PC-3 (cell line): ENCODE measurements around the gene CSTPP1.

Experiments used
- EZH2 ChIP-seq: fragments of 300-600 bp; sonication (generic); IDR thresholded peaks from one replicate; pipeline ENCODE4 v1.6.1; 2017; ENCODE audit warnings: antibody characterized with exemption, mild to moderate bottlenecking, low read length; ENCODE audit not compliant: unreplicated experiment
- EZH2phosphoT487 ChIP-seq: fragments of 300-600 bp; sonication (generic); IDR thresholded peaks from 2 replicates; pipeline ENCODE4 v1.6.1; 2018; ENCODE audit warnings: mild to moderate bottlenecking, antibody characterized with exemption, low read length, borderline replicate concordance
- TF ChIP-seq, protein P1 (sequence below): fragments of 300-600 bp; sonication (generic); conservative IDR thresholded peaks from 2 replicates; pipeline ENCODE4 v1.5.1; 2017; ENCODE audit warnings: antibody characterized with exemption, low read depth, mild to moderate bottlenecking, low read length

DNA sequence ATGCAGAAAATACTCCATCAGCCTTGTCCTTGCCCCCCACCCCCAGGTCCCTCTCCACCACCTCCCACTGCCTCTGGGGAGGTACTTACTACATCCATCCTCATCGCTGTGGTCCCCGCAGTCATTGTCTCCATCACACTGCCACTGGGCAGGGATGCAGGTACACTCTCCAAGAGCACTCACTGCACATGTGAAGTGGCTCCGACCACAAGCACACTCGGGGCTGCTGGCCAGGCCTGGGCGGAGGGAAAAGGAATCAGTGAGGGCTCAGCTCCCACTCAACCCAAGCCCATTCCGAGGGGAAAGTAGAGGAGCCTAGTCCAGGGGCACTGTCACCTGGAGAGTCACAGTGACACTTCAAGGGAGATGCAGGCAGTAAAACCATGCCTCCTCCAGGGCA lies 33.9 kb upstream of the CSTPP1 start:
- TF ChIP-seq, protein P1, sequence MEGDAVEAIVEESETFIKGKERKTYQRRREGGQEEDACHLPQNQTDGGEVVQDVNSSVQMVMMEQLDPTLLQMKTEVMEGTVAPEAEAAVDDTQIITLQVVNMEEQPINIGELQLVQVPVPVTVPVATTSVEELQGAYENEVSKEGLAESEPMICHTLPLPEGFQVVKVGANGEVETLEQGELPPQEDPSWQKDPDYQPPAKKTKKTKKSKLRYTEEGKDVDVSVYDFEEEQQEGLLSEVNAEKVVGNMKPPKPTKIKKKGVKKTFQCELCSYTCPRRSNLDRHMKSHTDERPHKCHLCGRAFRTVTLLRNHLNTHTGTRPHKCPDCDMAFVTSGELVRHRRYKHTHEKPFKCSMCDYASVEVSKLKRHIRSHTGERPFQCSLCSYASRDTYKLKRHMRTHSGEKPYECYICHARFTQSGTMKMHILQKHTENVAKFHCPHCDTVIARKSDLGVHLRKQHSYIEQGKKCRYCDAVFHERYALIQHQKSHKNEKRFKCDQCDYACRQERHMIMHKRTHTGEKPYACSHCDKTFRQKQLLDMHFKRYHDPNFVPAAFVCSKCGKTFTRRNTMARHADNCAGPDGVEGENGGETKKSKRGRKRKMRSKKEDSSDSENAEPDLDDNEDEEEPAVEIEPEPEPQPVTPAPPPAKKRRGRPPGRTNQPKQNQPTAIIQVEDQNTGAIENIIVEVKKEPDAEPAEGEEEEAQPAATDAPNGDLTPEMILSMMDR: no peak
- TF ChIP-seq EZH2phosphoT487 (no peak), EZH2 (no peak)
